ENCODE results near the gene TAF1B.

- TF ChIP-seq CTCF (IDR thresholded peaks at IDR 0.05) (no peak), EZH2 (IDR thresholded peaks at IDR 0.05) (no peak), EZH2phosphoT487 (IDR thresholded peaks at IDR 0.05) (no peak)
These were observed 109.7 kb downstream of the TAF1B start for GRCh38 chr2:9952856-9953503.

Data from neural progenitor cell (in vitro differentiated cells).